OCI-LY7 (cell line): ENCODE data around the gene ADCY5.

Experiments
- EZH2phosphoT487 ChIP-seq: fragments of 200-600 bp; sonication (generic); IDR thresholded peaks from 2 replicates; pipeline ENCODE4 v1.6.1; 2018; ENCODE audit warnings: low read depth, borderline replicate concordance, mild to moderate bottlenecking, mixed run types, antibody characterized with exemption, low read length, moderate library complexity, mixed read lengths
- TF ChIP-seq, protein P1 (sequence below): fragments of 200-600 bp; sonication (generic); conservative IDR thresholded peaks from 2 replicates; pipeline ENCODE4 v1.5.1; 2014; ENCODE audit warnings: mild to moderate bottlenecking, antibody characterized with exemption, low read length, moderate library complexity, mixed read lengths

DNA sequence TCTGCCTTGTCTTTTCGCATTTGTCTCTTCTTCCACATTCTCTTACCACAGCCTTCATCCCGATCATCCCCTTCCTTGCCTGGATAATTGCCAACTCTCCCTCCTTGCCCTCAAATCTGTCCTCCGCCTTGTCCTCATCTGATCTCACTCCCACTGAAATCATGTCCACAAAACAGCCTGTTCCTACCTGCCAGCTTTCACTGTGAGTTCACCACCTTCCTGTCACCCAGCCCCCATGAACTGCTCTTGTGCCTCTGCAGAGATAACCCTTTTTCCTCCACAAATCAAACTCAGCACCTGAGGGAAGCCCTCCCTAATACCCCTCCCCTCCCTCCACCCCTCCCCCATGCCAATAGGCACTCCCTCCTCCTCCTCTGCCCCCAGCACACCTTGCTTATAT, 4.8 kb upstream of the ADCY5 start:
- TF ChIP-seq, protein P1, sequence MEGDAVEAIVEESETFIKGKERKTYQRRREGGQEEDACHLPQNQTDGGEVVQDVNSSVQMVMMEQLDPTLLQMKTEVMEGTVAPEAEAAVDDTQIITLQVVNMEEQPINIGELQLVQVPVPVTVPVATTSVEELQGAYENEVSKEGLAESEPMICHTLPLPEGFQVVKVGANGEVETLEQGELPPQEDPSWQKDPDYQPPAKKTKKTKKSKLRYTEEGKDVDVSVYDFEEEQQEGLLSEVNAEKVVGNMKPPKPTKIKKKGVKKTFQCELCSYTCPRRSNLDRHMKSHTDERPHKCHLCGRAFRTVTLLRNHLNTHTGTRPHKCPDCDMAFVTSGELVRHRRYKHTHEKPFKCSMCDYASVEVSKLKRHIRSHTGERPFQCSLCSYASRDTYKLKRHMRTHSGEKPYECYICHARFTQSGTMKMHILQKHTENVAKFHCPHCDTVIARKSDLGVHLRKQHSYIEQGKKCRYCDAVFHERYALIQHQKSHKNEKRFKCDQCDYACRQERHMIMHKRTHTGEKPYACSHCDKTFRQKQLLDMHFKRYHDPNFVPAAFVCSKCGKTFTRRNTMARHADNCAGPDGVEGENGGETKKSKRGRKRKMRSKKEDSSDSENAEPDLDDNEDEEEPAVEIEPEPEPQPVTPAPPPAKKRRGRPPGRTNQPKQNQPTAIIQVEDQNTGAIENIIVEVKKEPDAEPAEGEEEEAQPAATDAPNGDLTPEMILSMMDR = no peak
- no peak for TF ChIP-seq EZH2phosphoT487
